ENCODE data around the gene HSD11B2. TPM values are rescaled to one million over a fixed set of nuclear protein-coding genes. Genes with fewer than 3 reads are reported as not detected.

The HSD11B2 gene
- total RNA-seq, 1 experiment from 2014 or later, result 0.77 TPM

DNA sequence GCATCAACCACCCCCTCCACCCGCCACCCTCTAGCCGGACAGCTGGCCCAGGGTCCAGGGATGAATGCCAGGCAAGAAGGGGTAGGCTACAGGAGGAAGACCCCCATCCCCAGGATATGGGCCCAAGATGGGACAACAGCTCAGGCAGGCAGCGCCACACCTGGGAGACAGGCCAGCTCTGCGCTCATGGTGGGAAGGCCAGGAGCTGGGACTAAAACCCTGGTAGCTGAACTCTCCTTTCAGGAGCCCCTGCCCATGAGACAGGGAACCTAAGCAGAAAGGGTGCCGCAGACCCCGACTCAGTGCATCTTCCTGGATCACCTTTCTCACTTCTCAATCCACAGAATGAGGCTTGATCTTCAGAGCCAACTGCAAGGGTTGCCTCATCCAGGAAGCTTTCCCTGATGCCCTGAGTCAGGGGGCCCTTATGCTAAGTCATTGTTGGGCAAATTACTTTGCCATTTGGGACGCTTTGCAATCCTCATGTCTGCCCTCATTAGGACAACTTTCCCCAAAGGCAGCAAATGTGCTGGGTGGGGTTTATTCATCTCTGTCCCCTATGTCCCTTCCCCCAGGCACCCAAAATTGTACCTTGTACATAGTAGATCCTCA lies 23.6 kb upstream of the HSD11B2 start:
- Histone ChIP-seq H3K9me3 (ENCODE audit: control insufficient read depth, insufficient read depth, low read depth, low read length) (no peaks in the 10 kb centered on the region), H3K27me3 (ENCODE audit: control insufficient read depth, insufficient read depth, low read length) (no peaks in the 10 kb centered on the region), H3K36me3 (ENCODE audit: control insufficient read depth, insufficient read depth, low read length) (no peaks in the 10 kb centered on the region), H3K4me3 (ENCODE audit: low read depth in 2 of 2, low read length in 2 of 2) (no peak overlapping the region), H3K27ac (ENCODE audit: low read length) (no peak overlapping the region), H3K4me1 (ENCODE audit: control insufficient read depth, insufficient read depth, low read length) (no peaks in the 10 kb centered on the region)
- ChIA-PET CTCF (no interaction called here), POLR2A (no interaction called here)
- TF ChIP-seq POLR2AphosphoS5 (IDR thresholded peaks at IDR 0.05; ENCODE audit: low read depth, low read length) (no peak), REST (IDR thresholded peaks at IDR 0.05; ENCODE audit: insufficient read depth in 1 of 2, low read depth in 2 of 2, low read length in 1 of 2) (no peak), SIN3A (IDR thresholded peaks at IDR 0.05; ENCODE audit: borderline replicate concordance, insufficient read depth, low read depth, low read length) (no peak), TCF7L2 (IDR thresholded peaks at IDR 0.05; ENCODE audit: low read depth, low read length) (no peak)
- TF ChIP-seq, protein P1, sequence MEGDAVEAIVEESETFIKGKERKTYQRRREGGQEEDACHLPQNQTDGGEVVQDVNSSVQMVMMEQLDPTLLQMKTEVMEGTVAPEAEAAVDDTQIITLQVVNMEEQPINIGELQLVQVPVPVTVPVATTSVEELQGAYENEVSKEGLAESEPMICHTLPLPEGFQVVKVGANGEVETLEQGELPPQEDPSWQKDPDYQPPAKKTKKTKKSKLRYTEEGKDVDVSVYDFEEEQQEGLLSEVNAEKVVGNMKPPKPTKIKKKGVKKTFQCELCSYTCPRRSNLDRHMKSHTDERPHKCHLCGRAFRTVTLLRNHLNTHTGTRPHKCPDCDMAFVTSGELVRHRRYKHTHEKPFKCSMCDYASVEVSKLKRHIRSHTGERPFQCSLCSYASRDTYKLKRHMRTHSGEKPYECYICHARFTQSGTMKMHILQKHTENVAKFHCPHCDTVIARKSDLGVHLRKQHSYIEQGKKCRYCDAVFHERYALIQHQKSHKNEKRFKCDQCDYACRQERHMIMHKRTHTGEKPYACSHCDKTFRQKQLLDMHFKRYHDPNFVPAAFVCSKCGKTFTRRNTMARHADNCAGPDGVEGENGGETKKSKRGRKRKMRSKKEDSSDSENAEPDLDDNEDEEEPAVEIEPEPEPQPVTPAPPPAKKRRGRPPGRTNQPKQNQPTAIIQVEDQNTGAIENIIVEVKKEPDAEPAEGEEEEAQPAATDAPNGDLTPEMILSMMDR (IDR thresholded peaks at IDR 0.05), result no peak
- in situ Hi-C loops (cut with HindIII; ENCODE audit: low pct_unique_long_range_greater_than_20kb, low sequenced_read_pairs) (no loop called here), intact Hi-C loops (cut with micrococcal nuclease; ENCODE audit: unreplicated experiment) (no loop called here)
- ATAC-seq (no peak), DNase-seq (ENCODE audit: low read depth, low spot score) (no peak)
- no TSS peak for BruUV-seq (replicated peaks)

DNA sequence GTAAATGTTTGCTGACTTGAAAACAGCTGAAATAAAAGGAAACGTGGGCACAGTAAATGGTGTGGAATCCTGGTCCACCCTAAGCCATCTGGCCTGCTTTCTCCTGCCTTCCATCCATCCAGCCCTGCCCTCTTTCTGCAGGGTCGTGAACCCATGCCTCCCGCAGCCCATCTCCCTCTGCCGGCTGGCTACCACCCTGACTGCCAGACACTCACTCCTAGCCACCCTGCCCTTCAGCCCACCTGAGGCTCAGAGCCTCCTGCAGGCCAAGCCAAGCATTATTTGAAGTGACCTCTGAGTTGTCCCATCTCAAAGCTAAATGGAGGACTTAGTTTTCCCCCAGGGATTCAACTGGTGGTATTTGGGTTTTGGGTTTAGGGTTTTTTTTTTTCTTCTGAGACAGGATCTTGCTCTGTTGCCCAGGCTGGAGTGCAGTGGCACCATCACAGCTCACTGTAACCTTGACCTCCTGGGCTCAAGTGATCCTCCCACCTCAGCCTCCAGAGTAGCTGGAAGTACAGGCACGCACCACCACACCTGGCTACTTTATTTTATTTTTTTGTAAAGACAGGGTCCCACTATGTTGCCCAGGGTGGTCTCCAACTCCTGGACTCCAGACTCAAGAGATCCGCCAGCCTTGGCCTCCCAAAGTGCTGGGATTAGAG lies 23.0 kb upstream of the HSD11B2 start:
- no peaks in the 10 kb centered on the region for H3K27me3 ChIP-seq (ENCODE audit: control insufficient read depth, insufficient read depth, low read length)
- ChIA-PET CTCF (interaction anchor here (0.6 kb wide), 1 partner anchor 112 kb away, joined by 6 read pairs; no protein-coding TSS in a partner anchor), POLR2A (no interaction called here)
- no peaks in the 10 kb centered on the region for H3K4me1 ChIP-seq (ENCODE audit: control insufficient read depth, insufficient read depth, low read length)
- no peaks in the 10 kb centered on the region for H3K9me3 ChIP-seq (ENCODE audit: control insufficient read depth, insufficient read depth, low read depth, low read length)
- no peak overlapping the region for H3K4me3 ChIP-seq (ENCODE audit: low read depth in 2 of 2, low read length in 2 of 2)
- DNase-seq (ENCODE audit: low read depth, low spot score) (no peak), ATAC-seq (no peak)
- TF ChIP-seq REST (IDR thresholded peaks at IDR 0.05; ENCODE audit: insufficient read depth in 1 of 2, low read depth in 2 of 2, low read length in 1 of 2), result no peak
- no peak for TF ChIP-seq TCF7L2 (IDR thresholded peaks at IDR 0.05; ENCODE audit: low read depth, low read length)
- TF ChIP-seq, protein P1 (IDR thresholded peaks at IDR 0.05), result no peak; the same call in 1 of the 2 replicates
- no peak for TF ChIP-seq SIN3A (IDR thresholded peaks at IDR 0.05; ENCODE audit: borderline replicate concordance, insufficient read depth, low read depth, low read length)
- no peak for TF ChIP-seq POLR2AphosphoS5 (IDR thresholded peaks at IDR 0.05; ENCODE audit: low read depth, low read length)
- no peaks in the 10 kb centered on the region for H3K36me3 ChIP-seq (ENCODE audit: control insufficient read depth, insufficient read depth, low read length)
- BruUV-seq (replicated peaks), result no TSS peak
- no peak overlapping the region for H3K27ac ChIP-seq (ENCODE audit: low read length)
- intact Hi-C loops (cut with micrococcal nuclease; ENCODE audit: unreplicated experiment) (no loop called here), in situ Hi-C loops (cut with HindIII; ENCODE audit: low pct_unique_long_range_greater_than_20kb, low sequenced_read_pairs) (no loop called here)
